ENCODE data around the gene TRA2A. TPM values are rescaled to one million over a fixed set of nuclear protein-coding genes. Genes with fewer than 3 reads are reported as not detected.

The TRA2A gene
- total and polyA plus RNA-seq, 10 of the 15 experiments (the other 5 are each of a cell fraction or from before 2014, with no cell fraction given): 25.0 to 224 (median 91.3) TPM

DNA sequence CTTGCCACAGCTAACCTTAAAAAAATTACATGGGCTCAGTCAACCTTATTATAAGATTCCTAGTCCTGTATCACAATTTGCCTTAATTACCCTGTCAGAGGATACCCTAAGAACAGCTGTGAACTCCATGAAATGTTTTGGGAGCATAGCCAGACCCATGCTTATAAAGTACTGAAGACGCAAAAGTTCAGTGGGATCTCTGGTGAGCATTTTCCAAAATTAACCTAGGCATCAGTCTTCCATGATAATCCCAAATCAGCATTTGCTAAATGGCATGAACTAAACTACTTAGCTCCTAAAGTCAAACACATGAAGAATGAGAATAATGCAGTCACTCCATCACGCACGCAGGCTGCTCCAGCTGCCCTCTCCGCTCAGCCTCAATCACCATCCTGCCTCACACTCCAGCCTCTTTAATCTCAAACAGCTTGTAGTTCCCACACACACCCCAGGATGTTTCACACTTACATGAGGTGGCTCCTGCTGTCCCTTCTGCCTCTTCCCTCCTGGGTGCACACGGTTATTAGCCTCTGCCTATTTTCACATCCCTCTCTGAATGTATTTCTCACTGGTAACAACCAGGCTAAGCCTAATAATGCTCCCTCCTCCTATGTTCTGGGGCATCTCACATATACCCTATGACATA is 76.8 kb downstream of the TRA2A start:
- H3K4me2 ChIP-seq (ENCODE audit: control insufficient read depth, insufficient read depth): no peak overlapping the region
- peaks cover 0 to 11% of the 10 kb centered on the region in 2 experiments; a peak in 2 of 4 replicates for H3K36me3 ChIP-seq (ENCODE audit: control insufficient read depth in 2 of 2, insufficient read depth in 2 of 2, low read length in 1 of 2)
- ChIA-PET POLR2A (interaction anchor here (1.9 to 2.4 kb wide), 3 partner anchors 10 to 21 kb away, joined by 6 to 9 read pairs (median 7); no protein-coding TSS in a partner anchor), SMC1A (ENCODE audit: uncharacterized antibody, unreplicated experiment) (interaction anchor here (0.6 to 2.5 kb wide), 2 partner anchors 10 to 15 kb away, joined by 4 to 17 read pairs; no protein-coding TSS in a partner anchor), RAD21 (ENCODE audit: unreplicated experiment) (interaction anchor here (1.0 to 2.1 kb wide), 2 partner anchors 8 to 10 kb away, joined by 3 to 8 read pairs; no protein-coding TSS in a partner anchor), CTCF (interaction anchor here (0.9 to 1.7 kb wide), 4 partner anchors 12 to 97 kb away, joined by 3 to 7 read pairs (median 3); no protein-coding TSS in a partner anchor)
- H3K4me1 ChIP-seq (ENCODE audit: control insufficient read depth, insufficient read depth, low read length): peaks cover 14% of the 10 kb centered on the region
- H2AFZ ChIP-seq (ENCODE audit: control insufficient read depth, low read depth, low read length): no peak overlapping the region
- no peak overlapping the region for H3K9ac ChIP-seq (ENCODE audit: control insufficient read depth, insufficient read depth, low read length)
- H3K4me3 ChIP-seq: no peak overlapping the region
- DNase-seq (ENCODE audit: low read depth, low spot score) (no peak), FAIRE-seq (no peak), ATAC-seq (peak; percentile 13; the same call in 2 of the 3 replicates)
- in situ Hi-C loops (cut with MboI): no loop called here
- H3K27me3 ChIP-seq (replicated peaks in 1 of 2; ENCODE audit: control insufficient read depth in 2 of 2, insufficient read depth in 2 of 2, low read length in 1 of 2): no peaks in the 10 kb centered on the region
- WGBS (ENCODE audit: insufficient coverage, insufficient replicate concordance, low lambda C conversion rate, missing lambda C conversion rate): 93% methylated on average over 5 of the region's 5 CpGs
- no peaks in the 10 kb centered on the region for H4K20me1 ChIP-seq (ENCODE audit: control insufficient read depth, insufficient read depth)
- no peak overlapping the region for H3K27ac ChIP-seq (ENCODE audit: control insufficient read depth, insufficient read depth)
- peaks cover 89% of the 10 kb centered on the region for H3K79me2 ChIP-seq (ENCODE audit: control insufficient read depth, insufficient read depth, low read length)
- no peaks in the 10 kb centered on the region for H3K9me3 ChIP-seq (replicated peaks; ENCODE audit: control insufficient read depth, insufficient read depth, low read length)
- intact Hi-C loops (cut with micrococcal nuclease; ENCODE audit: unreplicated experiment): no loop called here
- TF ChIP-seq, protein P1, sequence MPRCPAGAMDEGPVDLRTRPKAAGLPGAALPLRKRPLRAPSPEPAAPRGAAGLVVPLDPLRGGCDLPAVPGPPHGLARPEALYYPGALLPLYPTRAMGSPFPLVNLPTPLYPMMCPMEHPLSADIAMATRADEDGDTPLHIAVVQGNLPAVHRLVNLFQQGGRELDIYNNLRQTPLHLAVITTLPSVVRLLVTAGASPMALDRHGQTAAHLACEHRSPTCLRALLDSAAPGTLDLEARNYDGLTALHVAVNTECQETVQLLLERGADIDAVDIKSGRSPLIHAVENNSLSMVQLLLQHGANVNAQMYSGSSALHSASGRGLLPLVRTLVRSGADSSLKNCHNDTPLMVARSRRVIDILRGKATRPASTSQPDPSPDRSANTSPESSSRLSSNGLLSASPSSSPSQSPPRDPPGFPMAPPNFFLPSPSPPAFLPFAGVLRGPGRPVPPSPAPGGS (IDR thresholded peaks at IDR 0.05; ENCODE audit: borderline replicate concordance, insufficient read depth, low read depth, low read length, poor library complexity, severe bottlenecking): no peak
- no peak for TF ChIP-seq FOXK2 (IDR thresholded peaks at IDR 0.05)
- TF ChIP-seq, protein P2, sequence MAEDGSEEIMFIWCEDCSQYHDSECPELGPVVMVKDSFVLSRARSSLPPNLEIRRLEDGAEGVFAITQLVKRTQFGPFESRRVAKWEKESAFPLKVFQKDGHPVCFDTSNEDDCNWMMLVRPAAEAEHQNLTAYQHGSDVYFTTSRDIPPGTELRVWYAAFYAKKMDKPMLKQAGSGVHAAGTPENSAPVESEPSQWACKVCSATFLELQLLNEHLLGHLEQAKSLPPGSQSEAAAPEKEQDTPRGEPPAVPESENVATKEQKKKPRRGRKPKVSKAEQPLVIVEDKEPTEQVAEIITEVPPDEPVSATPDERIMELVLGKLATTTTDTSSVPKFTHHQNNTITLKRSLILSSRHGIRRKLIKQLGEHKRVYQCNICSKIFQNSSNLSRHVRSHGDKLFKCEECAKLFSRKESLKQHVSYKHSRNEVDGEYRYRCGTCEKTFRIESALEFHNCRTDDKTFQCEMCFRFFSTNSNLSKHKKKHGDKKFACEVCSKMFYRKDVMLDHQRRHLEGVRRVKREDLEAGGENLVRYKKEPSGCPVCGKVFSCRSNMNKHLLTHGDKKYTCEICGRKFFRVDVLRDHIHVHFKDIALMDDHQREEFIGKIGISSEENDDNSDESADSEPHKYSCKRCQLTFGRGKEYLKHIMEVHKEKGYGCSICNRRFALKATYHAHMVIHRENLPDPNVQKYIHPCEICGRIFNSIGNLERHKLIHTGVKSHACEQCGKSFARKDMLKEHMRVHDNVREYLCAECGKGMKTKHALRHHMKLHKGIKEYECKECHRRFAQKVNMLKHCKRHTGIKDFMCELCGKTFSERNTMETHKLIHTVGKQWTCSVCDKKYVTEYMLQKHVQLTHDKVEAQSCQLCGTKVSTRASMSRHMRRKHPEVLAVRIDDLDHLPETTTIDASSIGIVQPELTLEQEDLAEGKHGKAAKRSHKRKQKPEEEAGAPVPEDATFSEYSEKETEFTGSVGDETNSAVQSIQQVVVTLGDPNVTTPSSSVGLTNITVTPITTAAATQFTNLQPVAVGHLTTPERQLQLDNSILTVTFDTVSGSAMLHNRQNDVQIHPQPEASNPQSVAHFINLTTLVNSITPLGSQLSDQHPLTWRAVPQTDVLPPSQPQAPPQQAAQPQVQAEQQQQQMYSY (CRISPR knock-in tag; IDR thresholded peaks at IDR 0.05): no peak
- no peak for TF ChIP-seq MTA3 (IDR thresholded peaks at IDR 0.05; ENCODE audit: borderline replicate concordance, low read length)
- TF ChIP-seq RB1 (IDR thresholded peaks at IDR 0.05; ENCODE audit: borderline replicate concordance): no peak
- TF ChIP-seq, protein P3, sequence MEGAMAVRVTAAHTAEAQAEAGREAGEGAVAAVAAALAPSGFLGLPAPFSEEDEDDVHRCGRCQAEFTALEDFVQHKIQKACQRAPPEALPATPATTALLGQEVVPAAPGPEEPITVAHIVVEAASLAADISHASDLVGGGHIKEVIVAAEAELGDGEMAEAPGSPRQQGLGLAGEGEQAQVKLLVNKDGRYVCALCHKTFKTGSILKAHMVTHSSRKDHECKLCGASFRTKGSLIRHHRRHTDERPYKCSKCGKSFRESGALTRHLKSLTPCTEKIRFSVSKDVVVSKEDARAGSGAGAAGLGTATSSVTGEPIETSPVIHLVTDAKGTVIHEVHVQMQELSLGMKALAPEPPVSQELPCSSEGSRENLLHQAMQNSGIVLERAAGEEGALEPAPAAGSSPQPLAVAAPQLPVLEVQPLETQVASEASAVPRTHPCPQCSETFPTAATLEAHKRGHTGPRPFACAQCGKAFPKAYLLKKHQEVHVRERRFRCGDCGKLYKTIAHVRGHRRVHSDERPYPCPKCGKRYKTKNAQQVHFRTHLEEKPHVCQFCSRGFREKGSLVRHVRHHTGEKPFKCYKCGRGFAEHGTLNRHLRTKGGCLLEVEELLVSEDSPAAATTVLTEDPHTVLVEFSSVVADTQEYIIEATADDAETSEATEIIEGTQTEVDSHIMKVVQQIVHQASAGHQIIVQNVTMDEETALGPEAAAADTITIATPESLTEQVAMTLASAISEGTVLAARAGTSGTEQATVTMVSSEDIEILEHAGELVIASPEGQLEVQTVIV (IDR thresholded peaks at IDR 0.05; ENCODE audit: borderline replicate concordance, partially characterized antibody): no peak
- TF ChIP-seq RUNX3 (IDR thresholded peaks at IDR 0.05; ENCODE audit: low read length): no peak
- TF ChIP-seq, protein P4, sequence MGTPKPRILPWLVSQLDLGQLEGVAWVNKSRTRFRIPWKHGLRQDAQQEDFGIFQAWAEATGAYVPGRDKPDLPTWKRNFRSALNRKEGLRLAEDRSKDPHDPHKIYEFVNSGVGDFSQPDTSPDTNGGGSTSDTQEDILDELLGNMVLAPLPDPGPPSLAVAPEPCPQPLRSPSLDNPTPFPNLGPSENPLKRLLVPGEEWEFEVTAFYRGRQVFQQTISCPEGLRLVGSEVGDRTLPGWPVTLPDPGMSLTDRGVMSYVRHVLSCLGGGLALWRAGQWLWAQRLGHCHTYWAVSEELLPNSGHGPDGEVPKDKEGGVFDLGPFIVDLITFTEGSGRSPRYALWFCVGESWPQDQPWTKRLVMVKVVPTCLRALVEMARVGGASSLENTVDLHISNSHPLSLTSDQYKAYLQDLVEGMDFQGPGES (IDR thresholded peaks at IDR 0.05): no peak
- TF ChIP-seq GATAD2B (conservative IDR thresholded peaks at IDR 0.05; ENCODE audit: low read depth): no peak
- TF ChIP-seq HCFC1 (IDR thresholded peaks at IDR 0.05; ENCODE audit: low read length): no peak
- TF ChIP-seq ASH2L (IDR thresholded peaks at IDR 0.05; ENCODE audit: borderline replicate concordance, low read depth): no peak
- no peak for TF ChIP-seq IRF4 (IDR thresholded peaks at IDR 0.05; ENCODE audit: low read depth, low read length)
- BruUV-seq (replicated peaks): TSS peak; percentile 19

Data from GM12878 (cell line).